Renal pelvis (tissue), 4 donors: ENCODE data around the gene RNF113B. TPM values are rescaled to one million over a fixed set of nuclear protein-coding genes. Genes with fewer than 3 reads are reported as not detected.

Source experiments
- DNase-seq: peaks from one replicate; pipeline ENCODE4 v3.0.0-alpha.2; 2013
- polyA plus RNA-seq, 3 donors: library from polyadenylated mRNA; unstranded; fragments of 120-200 nt; gene quantifications; one replicate each; pipeline ENCODE4 v1.2.1, GENCODE V29; 2013; ENCODE audit not compliant: insufficient read length in 3 of 3

RNF113B gene
- polyA plus RNA-seq, 3 donors: 0.06 to 0.13 TPM; not detected in 1

GRCh38 chr13:98204546-98204945 lies 27.5 kb upstream of the RNF113B start:
- DNase-seq: no peak

DNA sequence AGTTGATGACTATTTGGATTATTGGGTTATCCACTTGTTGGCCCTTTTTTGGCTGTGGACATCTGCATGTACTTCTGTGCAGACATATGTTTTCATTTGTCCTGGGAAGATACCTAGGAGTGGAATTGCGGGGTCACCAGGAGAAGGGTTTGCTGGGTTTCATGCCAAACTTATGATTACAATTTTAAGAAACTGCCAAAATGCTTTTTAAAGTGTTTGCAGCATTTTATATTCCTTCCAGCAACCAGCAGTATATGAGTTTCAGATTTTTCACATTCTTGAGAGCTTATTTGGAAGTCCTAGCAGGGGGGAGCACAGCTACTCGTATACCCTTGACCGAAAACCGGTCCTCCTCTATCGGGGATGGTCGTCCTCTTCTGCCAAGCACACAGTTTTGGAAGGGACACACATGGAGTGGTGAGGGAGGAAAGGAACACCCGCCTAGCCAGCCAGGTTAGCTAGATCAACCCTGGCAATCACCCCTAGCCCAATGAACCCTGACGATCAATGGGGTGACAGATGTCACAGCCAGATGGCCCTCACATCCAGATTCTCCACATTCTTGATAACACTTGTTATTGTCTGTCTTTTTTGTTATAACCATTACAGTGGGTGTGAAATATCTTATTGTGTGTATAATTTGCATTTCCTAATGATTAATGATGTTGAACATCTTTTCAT lies 26.7 kb upstream of the RNF113B start:
- DNase-seq: no peak

DNA sequence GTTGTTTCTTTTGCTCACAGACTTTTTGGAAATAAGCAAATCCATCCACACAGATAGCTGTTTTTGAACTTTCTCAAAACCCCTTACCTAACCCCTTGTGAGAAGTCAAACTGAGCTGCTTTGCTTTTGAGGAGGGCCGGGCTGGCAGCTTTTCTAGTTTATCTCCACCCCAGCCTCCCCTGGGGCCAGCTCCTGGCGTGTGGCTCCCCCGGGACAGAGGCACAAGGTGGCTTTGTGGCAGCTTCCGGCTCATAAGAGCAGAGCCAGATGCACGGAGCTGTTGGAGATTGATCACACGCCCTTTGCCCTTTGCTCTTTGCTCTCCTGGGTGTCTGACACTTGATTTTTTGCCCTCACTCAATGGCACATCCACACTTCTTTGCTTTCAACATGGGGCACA lies 24.9 kb upstream of the RNF113B start:
- DNase-seq: no peak

DNA sequence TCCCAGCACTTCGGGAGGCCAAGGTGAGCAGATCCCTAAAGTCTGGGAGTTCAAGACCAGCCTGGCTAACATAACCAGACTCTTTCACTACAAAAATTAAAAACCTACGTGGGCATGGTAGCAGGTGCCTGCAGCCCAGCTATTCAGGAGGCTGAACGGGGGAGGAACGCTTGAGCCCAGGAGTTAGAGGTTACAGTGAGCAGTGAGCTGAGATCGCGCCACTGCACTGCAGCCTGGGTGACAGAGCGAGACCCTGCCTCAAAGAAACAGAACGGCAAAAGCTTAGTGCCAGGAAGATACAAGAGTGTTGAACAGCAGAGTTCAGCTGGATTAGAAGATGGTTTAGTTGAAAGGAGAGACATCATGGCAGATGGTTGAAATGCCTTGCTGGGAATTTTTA lies 24.1 kb upstream of the RNF113B start:
- no peak for DNase-seq

- no peak for DNase-seq
Measured at GRCh38 chr13:98200211-98200878, 23.3 kb upstream of the RNF113B start.

GRCh38 chr13:98199480-98199879 lies 22.4 kb upstream of the RNF113B start:
- DNase-seq: no peak

- DNase-seq: no peak
Measured at GRCh38 chr13:98198683-98199082, 21.6 kb upstream of the RNF113B start.

DNA sequence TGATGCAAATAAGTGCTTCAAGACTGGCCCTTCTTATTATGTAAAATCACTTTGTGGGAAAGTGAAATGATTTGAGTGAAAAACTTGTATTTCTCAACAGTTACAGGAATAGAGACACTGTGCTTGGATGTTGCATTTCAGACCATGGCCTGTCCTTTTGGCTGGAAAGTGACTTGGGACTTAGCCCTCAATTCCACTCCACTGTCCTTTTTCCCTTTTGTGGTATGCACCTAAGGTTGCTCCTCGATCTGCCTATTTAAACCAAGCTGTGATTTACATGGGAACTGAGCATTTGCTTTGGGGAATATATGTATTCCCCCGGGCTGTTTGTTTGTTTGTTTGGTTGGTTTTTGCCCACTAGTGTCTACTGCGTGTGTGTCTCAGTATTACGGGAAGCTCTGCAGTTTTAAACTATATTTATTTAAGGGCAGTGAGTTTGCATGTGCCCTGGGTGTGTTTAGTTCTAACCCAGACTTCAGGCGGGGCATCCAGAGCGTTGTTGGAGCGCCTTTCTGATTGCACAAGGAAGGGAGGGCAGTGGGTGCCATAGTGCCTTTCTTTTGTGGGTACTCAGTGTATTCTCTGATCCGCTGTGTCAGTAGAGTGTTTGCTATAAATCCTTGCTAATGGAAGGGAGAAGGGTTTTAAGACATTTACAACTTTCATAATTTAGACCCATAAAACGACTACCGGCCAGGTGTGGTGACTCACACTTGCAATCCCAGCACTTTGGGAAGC lies 18.2 kb upstream of the RNF113B start:
- no peak for DNase-seq

DNA sequence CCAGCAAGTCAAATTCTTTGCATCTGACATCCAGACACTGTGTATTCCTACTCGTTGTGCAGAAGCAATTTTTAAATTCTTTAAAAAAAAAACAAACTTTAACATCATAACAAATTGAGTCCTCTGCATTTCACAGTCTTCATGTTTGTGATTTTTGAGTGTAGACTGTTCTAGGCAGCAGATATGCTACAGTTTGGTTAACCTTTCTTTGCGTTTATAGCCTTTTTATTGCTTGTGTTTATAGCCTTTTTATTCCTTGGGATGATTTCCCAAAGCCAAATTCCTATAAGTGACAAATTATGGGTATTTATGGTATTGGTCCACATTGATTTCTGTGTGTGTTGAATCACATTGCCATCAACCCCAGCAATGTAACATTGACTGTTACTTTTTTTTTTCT lies 14.9 kb upstream of the RNF113B start:
- no peak for DNase-seq

DNA sequence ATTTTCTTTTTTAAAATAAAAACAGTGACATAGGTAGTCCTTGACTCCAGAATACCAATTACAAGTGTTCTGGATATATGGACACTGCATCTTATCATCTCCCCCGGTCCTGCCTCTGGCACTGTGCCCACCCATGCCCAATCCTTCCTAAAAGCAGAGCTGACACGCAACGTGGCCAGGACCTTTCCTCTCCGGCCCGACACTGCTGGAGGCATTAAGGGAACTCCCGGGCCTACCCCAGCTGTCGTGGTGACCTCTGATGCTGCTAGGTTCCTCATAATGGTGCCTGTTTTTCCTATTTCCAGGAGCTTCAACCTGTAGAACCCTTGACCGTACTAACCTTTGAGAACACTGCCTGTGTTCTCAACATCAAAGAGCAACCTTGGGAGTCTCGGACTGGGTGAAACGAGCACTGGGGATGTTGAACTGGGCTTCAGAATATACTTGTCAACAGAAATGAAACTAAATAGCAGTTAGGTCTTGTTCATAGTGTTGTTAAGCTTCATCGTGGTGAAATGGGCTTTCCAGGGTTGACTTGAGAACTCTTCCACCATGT lies 13.9 kb upstream of the RNF113B start:
- DNase-seq: no peak

GRCh38 chr13:98189841-98190505 lies 12.9 kb upstream of the RNF113B start:
- no peak for DNase-seq

DNA sequence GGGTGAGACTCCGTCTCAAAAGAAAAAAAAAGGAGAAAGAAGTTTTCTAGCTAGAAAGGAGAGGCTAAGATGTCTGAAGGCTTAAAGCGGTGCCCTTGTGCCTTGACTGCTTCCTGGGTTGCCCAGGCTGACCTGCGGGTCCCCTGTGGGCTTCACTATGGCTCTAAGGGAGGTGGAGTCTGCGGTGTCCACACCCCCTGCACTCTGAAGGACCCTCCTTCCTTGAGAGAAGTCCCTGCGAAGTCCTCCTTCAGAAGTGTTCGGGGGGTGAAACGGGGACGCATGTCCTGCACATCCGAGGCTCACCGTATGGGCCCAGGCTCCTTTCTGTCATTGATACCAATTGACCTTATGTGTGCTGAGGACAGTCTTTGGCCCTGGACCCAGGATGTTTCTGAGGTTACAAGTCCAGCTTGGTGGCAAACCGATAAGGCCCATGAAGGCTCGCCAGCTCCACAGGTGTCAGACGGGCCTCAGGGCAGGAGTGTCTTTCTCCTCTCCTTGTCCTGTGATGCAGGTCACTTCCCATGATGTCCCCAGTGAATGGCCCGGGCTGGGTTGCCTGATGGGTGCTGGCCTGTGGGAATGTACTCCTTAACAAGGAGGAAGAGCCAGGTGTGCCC lies 11.6 kb upstream of the RNF113B start:
- DNase-seq: no peak

- no peak for DNase-seq
Measured at GRCh38 chr13:98187965-98188261, 10.8 kb upstream of the RNF113B start.

- DNase-seq: no peak
Measured at GRCh38 chr13:98187155-98187964, 10.3 kb upstream of the RNF113B start.

DNA sequence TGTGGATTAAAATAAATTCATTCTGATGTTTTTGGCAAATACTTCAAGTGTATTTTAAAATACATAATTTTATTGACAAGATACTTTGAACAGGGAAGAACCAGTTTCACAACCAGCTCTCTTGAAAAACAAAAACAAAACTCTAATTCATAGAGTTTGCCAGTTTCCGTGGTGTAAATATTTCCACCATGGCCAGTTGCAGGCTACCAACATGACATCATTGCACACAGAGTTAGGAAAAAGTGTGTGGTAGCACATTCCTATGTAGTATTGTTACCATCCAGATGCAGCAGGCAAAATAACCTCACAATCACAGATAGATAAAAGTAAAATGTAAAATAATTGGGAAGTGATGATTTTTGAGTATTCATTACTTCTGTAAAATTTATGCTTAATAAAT lies 7.7 kb upstream of the RNF113B start:
- DNase-seq: no peak

DNA sequence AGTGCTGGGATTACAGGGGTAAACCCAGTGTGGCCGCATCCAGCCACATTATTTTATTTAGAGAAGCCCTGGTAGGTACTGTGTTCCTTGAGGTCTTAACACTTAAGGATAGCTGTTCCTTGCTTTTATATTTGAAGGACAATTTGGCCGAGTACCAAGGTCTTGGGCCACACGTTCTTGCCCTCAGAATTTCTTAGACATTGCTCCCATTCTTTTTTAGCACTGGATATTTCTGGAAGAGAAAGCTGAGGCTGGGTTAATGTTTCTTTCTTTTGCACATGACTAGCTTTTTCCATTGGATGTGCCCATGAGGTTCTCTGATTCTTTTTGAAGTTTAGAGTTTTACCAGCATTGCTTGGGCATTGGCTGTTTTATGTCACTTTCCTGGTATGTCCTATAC lies 5.5 kb upstream of the RNF113B start:
- DNase-seq: no peak

DNA sequence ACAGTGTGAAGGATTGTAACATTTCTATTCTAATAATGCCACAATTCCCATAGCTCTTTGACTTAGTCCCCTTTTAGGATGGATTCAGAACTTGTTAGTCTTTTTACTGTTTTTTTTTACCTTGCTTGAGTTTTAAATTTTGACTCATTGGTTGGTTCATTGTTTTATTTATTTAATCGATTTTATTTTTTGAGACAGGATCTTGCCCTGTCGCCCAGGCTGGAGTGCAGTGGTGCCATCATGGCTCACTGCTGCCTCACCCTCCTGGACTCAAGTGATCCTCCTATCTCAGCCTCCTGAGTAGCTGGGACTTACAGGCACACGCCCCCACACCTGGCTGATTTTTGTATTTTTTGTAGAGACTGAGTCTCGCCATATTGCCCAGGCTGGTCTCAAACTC lies 5.1 kb upstream of the RNF113B start:
- no peak for DNase-seq

GRCh38 chr13:98181111-98181815 lies 4.2 kb upstream of the RNF113B start:
- no peak for DNase-seq

DNA sequence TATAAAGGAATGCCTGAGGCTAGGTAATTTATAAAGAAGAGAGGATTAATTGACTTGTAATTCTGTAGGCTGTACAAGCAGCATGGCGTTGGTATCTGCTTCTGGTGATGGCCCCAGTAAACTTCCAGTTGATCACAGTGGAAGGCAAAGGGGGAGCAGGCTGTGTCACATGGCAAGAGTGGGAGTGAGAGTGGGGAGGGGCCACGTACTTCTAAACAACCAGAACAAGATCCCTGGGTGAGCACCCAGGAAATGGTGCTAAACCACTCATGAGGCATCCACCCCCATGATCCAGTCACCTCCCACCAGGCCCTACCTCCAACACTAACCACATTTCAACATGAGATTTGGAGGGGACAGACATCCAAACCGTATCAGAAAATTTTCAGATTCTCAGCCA lies 3.0 kb upstream of the RNF113B start:
- DNase-seq: no peak

GRCh38 chr13:98175823-98176222 lies 1.2 kb downstream of the RNF113B start:
- DNase-seq: no peak

DNA sequence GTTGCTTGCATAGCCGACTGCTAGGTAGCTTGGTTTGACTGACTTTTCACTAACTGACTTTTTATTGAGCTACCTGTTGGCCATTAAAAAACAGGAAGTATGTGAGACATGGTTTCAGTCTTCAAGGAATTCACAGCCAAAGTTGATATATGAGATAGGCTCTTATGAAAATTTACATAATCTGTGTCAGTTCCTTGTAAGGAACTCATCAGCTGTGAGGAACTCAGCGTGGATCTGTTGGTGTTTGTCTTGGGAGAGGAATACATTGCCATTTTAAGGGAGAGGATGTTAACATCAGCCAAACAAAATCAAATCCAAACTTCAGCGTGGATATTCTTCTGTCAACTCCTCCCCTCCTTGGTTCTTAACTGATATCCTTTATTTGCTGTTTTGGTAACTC lies 2.0 kb downstream of the RNF113B start:
- DNase-seq: no peak
